Measurements from ENCODE around the gene MRPL16. TPM values are rescaled to one million over a fixed set of nuclear protein-coding genes. Genes with fewer than 3 reads are reported as not detected.

The MRPL16 gene
- polyA plus RNA-seq, 1 of the 3 experiments (the other 2 are of a cell fraction), result 77.6 TPM

DNA sequence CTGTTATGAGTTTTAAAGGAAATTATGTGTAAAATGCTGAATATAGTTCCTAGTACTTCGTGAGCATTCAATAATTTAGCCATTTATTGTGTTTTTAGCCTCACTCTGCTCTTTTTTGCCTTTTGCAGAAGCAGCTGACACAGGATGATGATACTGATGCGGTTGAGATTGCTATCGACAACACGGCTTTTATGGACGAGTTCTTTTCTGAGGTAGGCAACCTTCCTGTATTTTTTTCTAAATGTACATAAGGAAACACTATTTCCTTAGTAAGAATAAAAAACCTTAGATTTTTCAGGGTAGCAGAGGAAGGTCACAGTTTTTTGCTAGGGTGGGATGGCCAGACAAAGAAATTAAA lies 37.5 kb downstream of the MRPL16 start:
- no peaks in the 10 kb centered on the region for H3K27me3 ChIP-seq (ENCODE audit: insufficient read depth)
- no peak for DNase-seq
- peaks cover 2 to 21% of the 10 kb centered on the region in 2 experiments for H3K36me3 ChIP-seq (replicated peaks in 1 of 2; ENCODE audit: control insufficient read depth in 1 of 2, insufficient read depth in 2 of 2, low read length in 1 of 2)
- H3K9ac ChIP-seq, result no peak overlapping the region
- H3K27ac ChIP-seq (ENCODE audit: low read depth in 2 of 2, low read length in 1 of 2), result no peak overlapping the region
- H3K9me3 ChIP-seq, result no peaks in the 10 kb centered on the region
- ChIA-PET POLR2A (no interaction called here), CTCF (interaction anchor here (1.0 to 2.4 kb wide), 3 partner anchors 19 to 50 kb away, joined by 3 to 10 read pairs (median 3); partner anchors contain the start of gene STX3)
- H3K4me2 ChIP-seq, result no peak overlapping the region
- 91% methylated on average over 5 of the region's 5 CpGs for WGBS (ENCODE audit: low lambda C conversion rate)
- no peak overlapping the region for H2AFZ ChIP-seq (ENCODE audit: low read depth)
- H3K9me2 ChIP-seq, result no peaks in the 10 kb centered on the region
- H3K79me2 ChIP-seq (ENCODE audit: insufficient read depth), result peaks cover 27% of the 10 kb centered on the region
- peaks cover 57% of the 10 kb centered on the region for H4K20me1 ChIP-seq (ENCODE audit: insufficient read depth)
- H3K4me1 ChIP-seq (ENCODE audit: control insufficient read depth in 1 of 2, insufficient read depth in 2 of 2, low read depth in 1 of 2, low read length in 1 of 2), result peaks cover 0 to 13% of the 10 kb centered on the region in 2 experiments; a peak in 1 of 4 replicates
- no peak overlapping the region for H3K4me3 ChIP-seq (ENCODE audit: low read depth in 2 of 2, low read length in 1 of 2)
- peaks cover 6% of the 10 kb centered on the region for H3F3A ChIP-seq (replicated peaks; ENCODE audit: insufficient read depth)
- TF ChIP-seq RXRA (IDR thresholded peaks at IDR 0.05; ENCODE audit: borderline replicate concordance, low read depth) (no peak), MXI1 (IDR thresholded peaks at IDR 0.05; ENCODE audit: low read depth, low read length) (no peak), EP300 (IDR thresholded peaks at IDR 0.05; ENCODE audit: borderline replicate concordance in 1 of 2, low read depth in 1 of 2, low read length in 1 of 2) (no peak), JUND (IDR thresholded peaks at IDR 0.05) (no peak), FOSL2 (IDR thresholded peaks at IDR 0.05; ENCODE audit: borderline replicate concordance, low read depth) (no peak), NFIC (IDR thresholded peaks at IDR 0.05; ENCODE audit: borderline replicate concordance) (no peak), MEF2A (IDR thresholded peaks at IDR 0.05; ENCODE audit: borderline replicate concordance, low read depth) (no peak), RCOR1 (IDR thresholded peaks at IDR 0.05; ENCODE audit: low read length) (no peak), RFX5 (IDR thresholded peaks at IDR 0.05; ENCODE audit: low read length) (no peak)
- TF ChIP-seq, protein P1, sequence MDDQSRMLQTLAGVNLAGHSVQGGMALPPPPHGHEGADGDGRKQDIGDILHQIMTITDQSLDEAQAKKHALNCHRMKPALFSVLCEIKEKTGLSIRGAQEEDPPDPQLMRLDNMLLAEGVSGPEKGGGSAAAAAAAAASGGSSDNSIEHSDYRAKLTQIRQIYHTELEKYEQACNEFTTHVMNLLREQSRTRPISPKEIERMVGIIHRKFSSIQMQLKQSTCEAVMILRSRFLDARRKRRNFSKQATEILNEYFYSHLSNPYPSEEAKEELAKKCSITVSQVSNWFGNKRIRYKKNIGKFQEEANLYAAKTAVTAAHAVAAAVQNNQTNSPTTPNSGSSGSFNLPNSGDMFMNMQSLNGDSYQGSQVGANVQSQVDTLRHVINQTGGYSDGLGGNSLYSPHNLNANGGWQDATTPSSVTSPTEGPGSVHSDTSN (IDR thresholded peaks at IDR 0.05), result no peak
- TF ChIP-seq, protein P2, sequence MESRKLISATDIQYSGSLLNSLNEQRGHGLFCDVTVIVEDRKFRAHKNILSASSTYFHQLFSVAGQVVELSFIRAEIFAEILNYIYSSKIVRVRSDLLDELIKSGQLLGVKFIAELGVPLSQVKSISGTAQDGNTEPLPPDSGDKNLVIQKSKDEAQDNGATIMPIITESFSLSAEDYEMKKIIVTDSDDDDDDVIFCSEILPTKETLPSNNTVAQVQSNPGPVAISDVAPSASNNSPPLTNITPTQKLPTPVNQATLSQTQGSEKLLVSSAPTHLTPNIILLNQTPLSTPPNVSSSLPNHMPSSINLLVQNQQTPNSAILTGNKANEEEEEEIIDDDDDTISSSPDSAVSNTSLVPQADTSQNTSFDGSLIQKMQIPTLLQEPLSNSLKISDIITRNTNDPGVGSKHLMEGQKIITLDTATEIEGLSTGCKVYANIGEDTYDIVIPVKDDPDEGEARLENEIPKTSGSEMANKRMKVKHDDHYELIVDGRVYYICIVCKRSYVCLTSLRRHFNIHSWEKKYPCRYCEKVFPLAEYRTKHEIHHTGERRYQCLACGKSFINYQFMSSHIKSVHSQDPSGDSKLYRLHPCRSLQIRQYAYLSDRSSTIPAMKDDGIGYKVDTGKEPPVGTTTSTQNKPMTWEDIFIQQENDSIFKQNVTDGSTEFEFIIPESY (IDR thresholded peaks at IDR 0.05; ENCODE audit: borderline replicate concordance, low read depth), result no peak
- TF ChIP-seq, protein P3, sequence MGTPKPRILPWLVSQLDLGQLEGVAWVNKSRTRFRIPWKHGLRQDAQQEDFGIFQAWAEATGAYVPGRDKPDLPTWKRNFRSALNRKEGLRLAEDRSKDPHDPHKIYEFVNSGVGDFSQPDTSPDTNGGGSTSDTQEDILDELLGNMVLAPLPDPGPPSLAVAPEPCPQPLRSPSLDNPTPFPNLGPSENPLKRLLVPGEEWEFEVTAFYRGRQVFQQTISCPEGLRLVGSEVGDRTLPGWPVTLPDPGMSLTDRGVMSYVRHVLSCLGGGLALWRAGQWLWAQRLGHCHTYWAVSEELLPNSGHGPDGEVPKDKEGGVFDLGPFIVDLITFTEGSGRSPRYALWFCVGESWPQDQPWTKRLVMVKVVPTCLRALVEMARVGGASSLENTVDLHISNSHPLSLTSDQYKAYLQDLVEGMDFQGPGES (IDR thresholded peaks at IDR 0.05; ENCODE audit: low read depth, low read length), result no peak

DNA sequence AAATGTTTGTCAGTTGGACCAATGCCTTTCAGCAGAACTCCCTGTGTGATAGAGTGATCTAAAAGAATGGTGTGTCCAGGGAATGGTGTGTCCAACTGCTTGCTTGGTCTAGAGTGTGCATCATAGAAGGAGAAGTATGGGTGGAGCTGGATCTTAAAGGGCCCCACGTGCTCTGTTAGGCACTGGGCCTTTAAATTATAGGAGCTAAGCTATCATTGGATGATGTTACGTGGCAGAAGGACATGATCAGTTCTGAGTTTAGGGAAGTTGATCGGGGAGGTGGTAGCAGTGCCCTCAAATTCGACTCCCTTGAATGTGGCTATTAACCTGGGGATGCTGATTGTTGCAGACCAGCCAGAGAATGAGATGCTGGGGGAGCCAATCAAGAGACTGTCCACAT lies 39.0 kb downstream of the MRPL16 start:
- H3K9ac ChIP-seq, result no peak overlapping the region
- WGBS (ENCODE audit: low lambda C conversion rate), result 92% methylated on average over 4 of the region's 4 CpGs
- no peaks in the 10 kb centered on the region for H3K9me2 ChIP-seq
- no peaks in the 10 kb centered on the region for H3K9me3 ChIP-seq
- H3K27ac ChIP-seq (ENCODE audit: low read depth in 2 of 2, low read length in 1 of 2), result no peak overlapping the region
- CTCF ChIA-PET, result interaction anchor here (1.7 to 2.4 kb wide), 2 partner anchors 14 to 17 kb away, joined by 4 to 10 read pairs; partner anchors contain the start of gene STX3
- peaks cover 0 to 10% of the 10 kb centered on the region in 2 experiments; a peak in 1 of 4 replicates for H3K4me1 ChIP-seq (ENCODE audit: control insufficient read depth in 1 of 2, insufficient read depth in 2 of 2, low read depth in 1 of 2, low read length in 1 of 2)
- POLR2A ChIA-PET, result no interaction called here
- peaks cover 63% of the 10 kb centered on the region for H4K20me1 ChIP-seq (ENCODE audit: insufficient read depth)
- H3F3A ChIP-seq (replicated peaks; ENCODE audit: insufficient read depth), result peaks cover 6% of the 10 kb centered on the region
- peaks cover 42% of the 10 kb centered on the region for H3K79me2 ChIP-seq (ENCODE audit: insufficient read depth)
- no peaks in the 10 kb centered on the region for H3K27me3 ChIP-seq (ENCODE audit: insufficient read depth)
- no peak overlapping the region for H2AFZ ChIP-seq (ENCODE audit: low read depth)
- no peak overlapping the region for H3K4me3 ChIP-seq (ENCODE audit: low read depth in 2 of 2, low read length in 1 of 2)
- no peak for DNase-seq
- TF ChIP-seq, protein P3 (IDR thresholded peaks at IDR 0.05; ENCODE audit: low read depth, low read length), result no peak
- TF ChIP-seq, protein P4, sequence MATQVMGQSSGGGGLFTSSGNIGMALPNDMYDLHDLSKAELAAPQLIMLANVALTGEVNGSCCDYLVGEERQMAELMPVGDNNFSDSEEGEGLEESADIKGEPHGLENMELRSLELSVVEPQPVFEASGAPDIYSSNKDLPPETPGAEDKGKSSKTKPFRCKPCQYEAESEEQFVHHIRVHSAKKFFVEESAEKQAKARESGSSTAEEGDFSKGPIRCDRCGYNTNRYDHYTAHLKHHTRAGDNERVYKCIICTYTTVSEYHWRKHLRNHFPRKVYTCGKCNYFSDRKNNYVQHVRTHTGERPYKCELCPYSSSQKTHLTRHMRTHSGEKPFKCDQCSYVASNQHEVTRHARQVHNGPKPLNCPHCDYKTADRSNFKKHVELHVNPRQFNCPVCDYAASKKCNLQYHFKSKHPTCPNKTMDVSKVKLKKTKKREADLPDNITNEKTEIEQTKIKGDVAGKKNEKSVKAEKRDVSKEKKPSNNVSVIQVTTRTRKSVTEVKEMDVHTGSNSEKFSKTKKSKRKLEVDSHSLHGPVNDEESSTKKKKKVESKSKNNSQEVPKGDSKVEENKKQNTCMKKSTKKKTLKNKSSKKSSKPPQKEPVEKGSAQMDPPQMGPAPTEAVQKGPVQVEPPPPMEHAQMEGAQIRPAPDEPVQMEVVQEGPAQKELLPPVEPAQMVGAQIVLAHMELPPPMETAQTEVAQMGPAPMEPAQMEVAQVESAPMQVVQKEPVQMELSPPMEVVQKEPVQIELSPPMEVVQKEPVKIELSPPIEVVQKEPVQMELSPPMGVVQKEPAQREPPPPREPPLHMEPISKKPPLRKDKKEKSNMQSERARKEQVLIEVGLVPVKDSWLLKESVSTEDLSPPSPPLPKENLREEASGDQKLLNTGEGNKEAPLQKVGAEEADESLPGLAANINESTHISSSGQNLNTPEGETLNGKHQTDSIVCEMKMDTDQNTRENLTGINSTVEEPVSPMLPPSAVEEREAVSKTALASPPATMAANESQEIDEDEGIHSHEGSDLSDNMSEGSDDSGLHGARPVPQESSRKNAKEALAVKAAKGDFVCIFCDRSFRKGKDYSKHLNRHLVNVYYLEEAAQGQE (IDR thresholded peaks at IDR 0.05; ENCODE audit: low read depth, low read length), result no peak
- no peak for TF ChIP-seq FOSL2 (IDR thresholded peaks at IDR 0.05; ENCODE audit: borderline replicate concordance, low read depth)
- no peak for TF ChIP-seq EP300 (IDR thresholded peaks at IDR 0.05; ENCODE audit: borderline replicate concordance in 1 of 2, low read depth in 1 of 2, low read length in 1 of 2)
- H3K4me2 ChIP-seq, result no peak overlapping the region
- peaks cover 2 to 21% of the 10 kb centered on the region in 2 experiments for H3K36me3 ChIP-seq (replicated peaks in 1 of 2; ENCODE audit: control insufficient read depth in 1 of 2, insufficient read depth in 2 of 2, low read length in 1 of 2)
